ENCODE results near the gene KIAA1958.

GRCh38 chr9:112553256-112553826 lies 66.7 kb downstream of the KIAA1958 start:
- no peak for TF ChIP-seq POLR2AphosphoS5 (IDR thresholded peaks at IDR 0.05)
- TF ChIP-seq POLR2A (IDR thresholded peaks at IDR 0.05), result no peak

Data from breast epithelium (tissue), 3 donors.